Myocyte (in vitro differentiated cells): ENCODE results near the gene ALDH5A1. TPM values are rescaled to one million over a fixed set of nuclear protein-coding genes. Genes with fewer than 3 reads are reported as not detected.

Source experiments
- DNase-seq: peaks from one replicate; pipeline ENCODE4 v3.0.0-alpha.2; 2012; ENCODE audit warnings: low read depth
- polyA plus RNA-seq: library from polyadenylated mRNA; unstranded; fragments of >200 nt; gene quantifications from one replicate; pipeline ENCODE4 v1.2.1, GENCODE V29; 2012; ENCODE audit warnings: missing spikeins
- total RNA-seq: library from RNA; depleted of rRNA; stranded (reverse); fragments of >200 nt; gene quantifications from 2 replicates; pipeline ENCODE4 v1.2.3, GENCODE V29; 2014

The ALDH5A1 gene
- total RNA-seq: 1.2 and 1.4 TPM in 2 replicates
- polyA plus RNA-seq: 1.9 TPM

GRCh38 chr6:24494821-24495795 is at the start of gene ALDH5A1:
Gene ALDH5A1 (plus strand): TSS chr6:24494969. CDS start chr6:24494997, 28 bp downstream.
- peak; percentile 50 for DNase-seq

- no peak for DNase-seq
These were observed 49.1 kb upstream of the ALDH5A1 start for GRCh38 chr6:24445704-24446103.

- no peak for DNase-seq
These were observed 48.1 kb upstream of the ALDH5A1 start for GRCh38 chr6:24446670-24447069.

GRCh38 chr6:24448396-24448795 is 46.4 kb upstream of the ALDH5A1 start:
- DNase-seq: no peak

- no peak for DNase-seq
These were observed 45.8 kb upstream of the ALDH5A1 start for GRCh38 chr6:24448828-24449525.

GRCh38 chr6:24451581-24452388 is 43.0 kb upstream of the ALDH5A1 start:
- DNase-seq: no peak

- DNase-seq: no peak
These were observed 40.8 kb upstream of the ALDH5A1 start for GRCh38 chr6:24453921-24454320.

GRCh38 chr6:24454452-24454851 is 40.3 kb upstream of the ALDH5A1 start:
- DNase-seq: no peak

GRCh38 chr6:24455061-24455460 is 39.7 kb upstream of the ALDH5A1 start:
- DNase-seq: no peak

GRCh38 chr6:24458134-24458533 is 36.6 kb upstream of the ALDH5A1 start:
- no peak for DNase-seq

- no peak for DNase-seq
These were observed 35.8 kb upstream of the ALDH5A1 start for GRCh38 chr6:24458941-24459340.

- DNase-seq: no peak
These were observed 33.8 kb upstream of the ALDH5A1 start for GRCh38 chr6:24460966-24461365.

- DNase-seq: no peak
These were observed 30.3 kb upstream of the ALDH5A1 start for GRCh38 chr6:24464253-24465038.

- no peak for DNase-seq
These were observed 25.0 kb upstream of the ALDH5A1 start for GRCh38 chr6:24469811-24470210.

GRCh38 chr6:24472181-24472580 is 22.6 kb upstream of the ALDH5A1 start:
- no peak for DNase-seq

- DNase-seq: no peak
These were observed 18.1 kb upstream of the ALDH5A1 start for GRCh38 chr6:24476631-24477030.

GRCh38 chr6:24477070-24477469 is 17.7 kb upstream of the ALDH5A1 start:
- DNase-seq: no peak

- DNase-seq: no peak
These were observed 15.9 kb upstream of the ALDH5A1 start for GRCh38 chr6:24478903-24479302.

- DNase-seq: no peak
These were observed 14.1 kb upstream of the ALDH5A1 start for GRCh38 chr6:24480705-24481104.

GRCh38 chr6:24481449-24481848 is 13.3 kb upstream of the ALDH5A1 start:
- DNase-seq: no peak
